Mesothelial cell of epicardium (in vitro differentiated cells): Measurements from ENCODE around the gene ANO2. TPM values are rescaled to one million over a fixed set of nuclear protein-coding genes. Genes with fewer than 3 reads are reported as not detected.

ENCODE experiments used
- DNase-seq, 2 experiments: peaks; one replicate each; pipeline ENCODE4 v3.0.0; 2021; ENCODE audit warnings: low spot score in 2 of 2; ENCODE audit not compliant: unreplicated experiment in 2 of 2
- H3K27ac Mint-ChIP-seq: 2 replicates; pipeline ENCODE4 v1.8.0; 2021; ENCODE audit warnings: mixed read lengths
- H3K27me3 Mint-ChIP-seq: 2 replicates; pipeline ENCODE4 v1.8.0; 2021; ENCODE audit warnings: low read depth, mixed read lengths
- H3K36me3 Mint-ChIP-seq: 2 replicates; pipeline ENCODE4 v1.8.0; 2021; ENCODE audit warnings: mixed read lengths
- H3K4me1 Mint-ChIP-seq: 2 replicates; pipeline ENCODE4 v1.8.0; 2021; ENCODE audit warnings: mixed read lengths
- H3K4me3 Mint-ChIP-seq: 2 replicates; pipeline ENCODE4 v1.8.0; 2021; ENCODE audit warnings: mild to moderate bottlenecking, moderate library complexity, mixed read lengths
- H3K9me3 Mint-ChIP-seq: 2 replicates; pipeline ENCODE4 v1.8.0; 2021; ENCODE audit warnings: mixed read lengths
- total RNA-seq: library from RNA; stranded (reverse); gene quantifications from 3 replicates; pipeline ENCODE4 v1.2.1, GENCODE V29; 2021
- TF ChIP-seq, protein P1 (sequence below): fragments of 200-600 bp; sonication (generic); IDR thresholded peaks from one replicate; pipeline ENCODE4 v1.5.0; 2021; ENCODE audit warnings: antibody characterized with exemption; ENCODE audit not compliant: unreplicated experiment

The ANO2 gene
- total RNA-seq, 1 donor from 2014 or later: 6.3 TPM

DNA sequence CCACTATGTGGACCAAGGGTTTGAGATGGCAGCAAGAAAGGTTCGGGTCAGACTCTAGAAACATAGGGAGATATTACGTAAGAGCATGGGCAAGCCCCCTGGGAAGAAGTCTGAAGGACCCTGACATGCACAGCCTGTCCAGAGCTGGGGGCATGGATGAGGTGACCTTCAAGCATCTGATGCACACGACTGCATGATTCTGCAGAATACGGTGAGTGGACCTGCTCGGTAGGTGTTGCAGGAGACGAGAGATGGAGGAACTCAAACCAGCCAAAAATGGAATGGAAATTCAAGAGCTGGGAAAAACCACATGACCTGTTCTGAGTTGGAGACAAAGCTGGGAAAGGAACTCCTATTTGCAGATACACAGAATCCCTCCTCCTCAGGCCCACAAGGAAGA is 43.6 kb downstream of the ANO2 start:
- TF ChIP-seq, protein P1, sequence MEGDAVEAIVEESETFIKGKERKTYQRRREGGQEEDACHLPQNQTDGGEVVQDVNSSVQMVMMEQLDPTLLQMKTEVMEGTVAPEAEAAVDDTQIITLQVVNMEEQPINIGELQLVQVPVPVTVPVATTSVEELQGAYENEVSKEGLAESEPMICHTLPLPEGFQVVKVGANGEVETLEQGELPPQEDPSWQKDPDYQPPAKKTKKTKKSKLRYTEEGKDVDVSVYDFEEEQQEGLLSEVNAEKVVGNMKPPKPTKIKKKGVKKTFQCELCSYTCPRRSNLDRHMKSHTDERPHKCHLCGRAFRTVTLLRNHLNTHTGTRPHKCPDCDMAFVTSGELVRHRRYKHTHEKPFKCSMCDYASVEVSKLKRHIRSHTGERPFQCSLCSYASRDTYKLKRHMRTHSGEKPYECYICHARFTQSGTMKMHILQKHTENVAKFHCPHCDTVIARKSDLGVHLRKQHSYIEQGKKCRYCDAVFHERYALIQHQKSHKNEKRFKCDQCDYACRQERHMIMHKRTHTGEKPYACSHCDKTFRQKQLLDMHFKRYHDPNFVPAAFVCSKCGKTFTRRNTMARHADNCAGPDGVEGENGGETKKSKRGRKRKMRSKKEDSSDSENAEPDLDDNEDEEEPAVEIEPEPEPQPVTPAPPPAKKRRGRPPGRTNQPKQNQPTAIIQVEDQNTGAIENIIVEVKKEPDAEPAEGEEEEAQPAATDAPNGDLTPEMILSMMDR: no peak
- Mint-ChIP-seq H3K27ac (no peak overlapping the region), H3K4me3 (no peak overlapping the region), H3K4me1 (no peaks in the 10 kb centered on the region), H3K36me3 (no peaks in the 10 kb centered on the region), H3K9me3 (peaks cover 4% of the 10 kb centered on the region), H3K27me3 (peaks cover 40% of the 10 kb centered on the region)
- DNase-seq: no peak

DNA sequence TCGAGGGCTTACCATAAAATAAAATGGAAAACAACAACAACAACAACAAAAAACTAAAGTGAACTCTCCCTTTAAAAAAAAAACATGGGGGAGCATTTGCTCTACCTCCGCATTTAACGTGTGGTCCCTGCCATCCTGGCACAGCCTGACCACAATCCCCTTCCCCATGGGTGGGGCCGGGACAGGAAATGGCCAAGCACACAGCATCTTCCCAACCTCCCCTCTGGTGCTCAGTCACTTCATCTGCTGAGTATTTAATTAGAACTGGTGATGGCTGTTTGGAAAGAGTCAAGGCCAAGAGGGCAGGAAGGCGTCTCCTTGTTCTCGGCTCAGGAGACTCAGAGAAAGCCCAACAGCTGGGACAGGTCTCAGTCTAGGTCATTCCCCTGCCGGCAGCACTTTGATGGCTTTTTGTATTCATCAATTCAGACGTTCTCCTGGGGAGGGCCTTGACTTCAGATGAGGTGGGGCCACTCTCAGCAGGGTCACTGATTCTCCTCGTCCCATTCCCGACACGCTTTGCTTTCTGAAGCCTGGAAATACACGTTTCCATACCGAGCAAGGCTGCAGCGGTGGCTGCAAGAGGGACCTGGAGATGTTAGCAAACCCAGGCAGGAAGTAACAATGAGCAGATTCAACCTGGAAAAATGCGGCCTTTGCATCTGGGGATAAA is 44.4 kb downstream of the ANO2 start:
- H3K27ac Mint-ChIP-seq: no peak overlapping the region
- H3K9me3 Mint-ChIP-seq: peaks cover 4% of the 10 kb centered on the region
- H3K4me1 Mint-ChIP-seq: no peaks in the 10 kb centered on the region
- no peaks in the 10 kb centered on the region for H3K36me3 Mint-ChIP-seq
- H3K4me3 Mint-ChIP-seq: no peak overlapping the region
- TF ChIP-seq, protein P1: no peak
- H3K27me3 Mint-ChIP-seq: peaks cover 41% of the 10 kb centered on the region
- no peak for DNase-seq

DNA sequence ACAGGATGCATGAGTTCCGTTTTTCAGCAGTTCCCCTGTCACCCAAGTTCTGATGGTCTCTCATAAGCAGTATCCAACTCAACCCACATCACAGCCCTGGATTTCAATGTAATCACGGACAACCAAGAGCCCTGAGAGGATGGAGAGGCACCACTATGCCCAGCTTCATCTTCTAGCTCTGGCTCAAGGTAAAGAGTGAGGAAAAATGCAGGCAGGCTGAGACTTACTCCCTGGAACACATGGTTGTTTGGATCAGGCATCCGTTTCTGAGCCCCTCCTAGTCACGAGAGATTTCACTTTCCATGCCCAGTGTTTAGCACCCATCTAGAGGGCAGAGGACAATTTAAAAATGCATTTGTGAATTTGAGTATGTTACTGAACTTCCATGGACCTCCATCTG is 45.0 kb downstream of the ANO2 start:
- no peak overlapping the region for H3K27ac Mint-ChIP-seq
- peaks cover 10% of the 10 kb centered on the region for H3K9me3 Mint-ChIP-seq
- no peaks in the 10 kb centered on the region for H3K4me1 Mint-ChIP-seq
- H3K36me3 Mint-ChIP-seq: no peaks in the 10 kb centered on the region
- DNase-seq: no peak
- H3K4me3 Mint-ChIP-seq: no peak overlapping the region
- H3K27me3 Mint-ChIP-seq: peaks cover 45% of the 10 kb centered on the region
- TF ChIP-seq, protein P1: no peak

DNA sequence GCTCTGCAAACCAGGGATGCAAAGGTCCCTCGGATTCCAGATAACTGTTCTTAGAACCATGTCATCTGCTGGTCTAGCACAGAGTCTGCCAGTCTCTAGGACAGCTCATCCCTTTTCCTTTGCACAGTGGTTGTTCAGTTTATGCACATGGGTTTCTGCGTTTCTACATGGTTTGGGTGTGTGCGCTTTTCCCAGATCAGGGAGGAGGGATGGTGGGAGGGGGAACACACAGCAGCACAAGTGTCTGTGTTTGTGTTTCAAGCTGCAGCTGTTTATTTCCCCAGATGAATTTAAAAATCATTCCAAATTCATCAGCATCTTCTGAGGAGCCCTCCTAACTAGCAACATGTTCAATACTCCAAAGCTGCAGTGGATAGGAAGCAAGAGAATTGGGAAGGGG is 45.4 kb downstream of the ANO2 start:
- Mint-ChIP-seq H3K9me3 (peaks cover 14% of the 10 kb centered on the region), H3K27ac (no peak overlapping the region), H3K36me3 (no peaks in the 10 kb centered on the region), H3K4me3 (no peak overlapping the region), H3K4me1 (no peaks in the 10 kb centered on the region), H3K27me3 (peaks cover 46% of the 10 kb centered on the region)
- TF ChIP-seq, protein P1: no peak
- no peak for DNase-seq

DNA sequence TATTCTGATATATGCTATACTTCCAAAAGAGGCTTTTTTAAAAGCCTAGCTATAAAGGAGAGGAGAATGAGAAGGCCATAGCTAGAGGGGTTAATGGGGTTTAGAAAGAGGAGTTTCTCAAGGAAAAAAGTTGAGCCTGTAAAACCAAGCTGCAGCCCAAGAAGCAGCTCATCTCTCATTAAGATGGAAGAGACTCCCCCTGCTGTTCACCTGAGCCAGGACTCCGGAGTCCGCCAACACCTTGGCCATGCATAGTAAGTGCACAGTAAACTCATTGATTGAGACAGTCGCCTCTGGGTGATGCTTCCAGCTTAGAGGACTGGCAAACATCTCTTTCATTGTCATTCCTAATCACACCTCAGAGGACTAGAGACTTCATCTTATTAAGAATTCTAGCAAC is 46.2 kb downstream of the ANO2 start:
- DNase-seq: no peak
- peaks cover 22% of the 10 kb centered on the region for H3K9me3 Mint-ChIP-seq
- no peak overlapping the region for H3K27ac Mint-ChIP-seq
- no peaks in the 10 kb centered on the region for H3K4me1 Mint-ChIP-seq
- TF ChIP-seq, protein P1: no peak
- H3K27me3 Mint-ChIP-seq: peaks cover 42% of the 10 kb centered on the region
- H3K36me3 Mint-ChIP-seq: no peaks in the 10 kb centered on the region
- H3K4me3 Mint-ChIP-seq: no peak overlapping the region
